ENCODE data around the gene TSPO. TPM values are rescaled to one million over a fixed set of nuclear protein-coding genes. Genes with fewer than 3 reads are reported as not detected.
A peak's percentile ranks its signal among the peaks of the same experiment; 100 is the strongest.

The TSPO gene
- total RNA-seq, 1 donor from 2014 or later = 128 TPM

DNA sequence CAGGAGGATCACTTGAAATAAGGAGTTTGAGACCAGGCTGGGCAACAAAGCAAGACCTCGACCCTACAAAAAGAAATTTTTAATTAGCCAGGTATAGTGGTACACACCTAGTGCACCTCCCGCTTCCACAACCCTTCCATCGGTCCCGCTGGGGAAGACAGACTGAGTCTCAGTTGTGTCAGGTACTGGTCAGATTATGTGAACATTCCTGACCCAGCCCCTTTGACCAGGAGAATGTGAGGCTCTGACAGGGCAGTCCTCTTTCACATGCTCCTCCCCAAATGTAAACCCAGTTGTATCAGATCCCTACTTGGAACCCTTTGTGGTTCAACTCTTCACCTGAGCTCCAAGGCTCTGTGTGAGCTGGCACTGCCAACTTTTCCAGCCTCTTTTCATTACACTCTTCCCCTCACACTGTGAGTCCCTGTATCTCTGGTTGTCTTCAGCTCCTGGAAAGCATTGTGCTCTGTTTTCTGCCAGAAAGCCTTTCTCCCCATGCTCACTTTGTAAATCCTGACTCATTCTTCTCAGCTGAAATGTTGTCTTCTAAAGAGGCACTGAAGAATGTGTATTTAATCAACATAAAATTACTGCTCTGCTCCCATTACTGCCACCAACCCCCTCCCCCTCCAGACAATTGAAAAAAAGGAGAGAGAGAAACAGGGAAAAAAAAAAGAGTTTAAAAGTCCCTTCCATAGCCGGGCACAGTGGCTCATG lies 37.6 kb downstream of the TSPO start:
- TF ChIP-seq, protein P1, sequence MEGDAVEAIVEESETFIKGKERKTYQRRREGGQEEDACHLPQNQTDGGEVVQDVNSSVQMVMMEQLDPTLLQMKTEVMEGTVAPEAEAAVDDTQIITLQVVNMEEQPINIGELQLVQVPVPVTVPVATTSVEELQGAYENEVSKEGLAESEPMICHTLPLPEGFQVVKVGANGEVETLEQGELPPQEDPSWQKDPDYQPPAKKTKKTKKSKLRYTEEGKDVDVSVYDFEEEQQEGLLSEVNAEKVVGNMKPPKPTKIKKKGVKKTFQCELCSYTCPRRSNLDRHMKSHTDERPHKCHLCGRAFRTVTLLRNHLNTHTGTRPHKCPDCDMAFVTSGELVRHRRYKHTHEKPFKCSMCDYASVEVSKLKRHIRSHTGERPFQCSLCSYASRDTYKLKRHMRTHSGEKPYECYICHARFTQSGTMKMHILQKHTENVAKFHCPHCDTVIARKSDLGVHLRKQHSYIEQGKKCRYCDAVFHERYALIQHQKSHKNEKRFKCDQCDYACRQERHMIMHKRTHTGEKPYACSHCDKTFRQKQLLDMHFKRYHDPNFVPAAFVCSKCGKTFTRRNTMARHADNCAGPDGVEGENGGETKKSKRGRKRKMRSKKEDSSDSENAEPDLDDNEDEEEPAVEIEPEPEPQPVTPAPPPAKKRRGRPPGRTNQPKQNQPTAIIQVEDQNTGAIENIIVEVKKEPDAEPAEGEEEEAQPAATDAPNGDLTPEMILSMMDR (IDR thresholded peaks at IDR 0.05; ENCODE audit: borderline replicate concordance) = no peak
- intact Hi-C loops (cut with micrococcal nuclease) = no loop called here
- Histone ChIP-seq H3K36me3 (no peaks in the 10 kb centered on the region), H3K27ac (replicated peaks) (no peak overlapping the region), H3K9me3 (replicated peaks) (no peaks in the 10 kb centered on the region), H3K4me1 (peaks cover 27% of the 10 kb centered on the region), H3K27me3 (ENCODE audit: low read depth) (no peaks in the 10 kb centered on the region), H3K4me3 (no peak overlapping the region)
- no peak for DNase-seq

DNA sequence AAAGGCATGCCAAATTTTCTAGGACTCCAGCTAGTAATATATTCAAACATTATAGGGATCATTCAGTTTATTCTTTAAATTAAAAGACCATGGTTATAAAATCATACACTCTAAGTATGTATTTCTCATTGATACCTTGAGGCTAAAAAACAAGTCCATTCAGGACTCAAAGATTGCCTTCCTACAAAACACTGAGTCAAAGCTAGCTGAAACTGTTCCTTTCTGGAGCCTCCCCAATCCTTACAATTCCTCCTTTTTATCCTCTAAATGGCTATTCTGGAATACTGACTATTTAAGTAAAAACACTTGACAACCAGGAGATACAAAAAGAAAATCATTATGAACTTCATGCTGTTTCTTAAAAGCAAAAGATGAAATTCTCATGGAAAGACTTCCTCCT lies 40.5 kb downstream of the TSPO start:
- DNase-seq = no peak
- Histone ChIP-seq H3K27me3 (ENCODE audit: low read depth) (no peaks in the 10 kb centered on the region), H3K4me3 (no peak overlapping the region), H3K4me1 (peaks cover 6% of the 10 kb centered on the region), H3K36me3 (no peaks in the 10 kb centered on the region), H3K27ac (replicated peaks) (no peak overlapping the region), H3K9me3 (replicated peaks) (no peaks in the 10 kb centered on the region)
- TF ChIP-seq, protein P1 (IDR thresholded peaks at IDR 0.05; ENCODE audit: borderline replicate concordance) = no peak
- intact Hi-C loops (cut with micrococcal nuclease) = no loop called here

DNA sequence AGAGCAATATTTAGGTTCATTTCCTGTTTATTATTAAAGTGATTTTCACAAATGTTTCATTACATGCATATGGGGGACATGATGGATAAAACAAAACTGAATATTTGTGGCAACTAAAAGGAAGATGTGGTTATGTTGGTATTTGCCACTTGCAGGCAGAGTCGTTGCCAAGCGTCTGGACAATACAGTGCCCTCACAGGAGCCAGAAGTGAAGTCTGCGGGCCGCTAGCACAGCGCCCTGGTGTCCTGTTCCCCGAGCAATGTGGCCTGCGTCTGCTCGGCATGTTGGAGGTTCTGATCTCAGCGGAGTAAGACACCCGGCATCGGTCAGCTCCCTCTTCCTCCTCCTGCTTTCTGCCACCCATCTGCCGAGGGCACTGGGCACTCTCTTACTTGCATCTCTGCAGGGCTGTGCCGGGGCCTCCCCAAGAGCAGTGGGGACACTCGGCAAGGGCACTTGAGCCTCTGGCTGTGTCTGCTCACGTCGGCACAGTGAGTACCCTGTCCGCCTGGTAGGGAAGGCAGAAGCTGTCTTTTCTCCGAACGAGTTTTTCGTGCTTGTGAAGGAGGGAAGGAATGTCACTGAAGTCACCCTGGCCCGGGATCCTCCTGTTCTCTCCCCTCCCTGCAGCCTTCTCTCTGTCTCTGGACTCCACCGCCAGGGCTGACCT lies 46.0 kb downstream of the TSPO start:
- H3K36me3 ChIP-seq = no peaks in the 10 kb centered on the region
- H3K27ac ChIP-seq (replicated peaks) = peak overlapping the region; percentile 12
- no peaks in the 10 kb centered on the region for H3K9me3 ChIP-seq (replicated peaks)
- DNase-seq = no peak
- H3K4me1 ChIP-seq = peaks cover 4% of the 10 kb centered on the region
- intact Hi-C loops (cut with micrococcal nuclease) = no loop called here
- TF ChIP-seq, protein P1 (IDR thresholded peaks at IDR 0.05; ENCODE audit: borderline replicate concordance) = no peak
- no peak overlapping the region for H3K4me3 ChIP-seq
- H3K27me3 ChIP-seq (ENCODE audit: low read depth) = peaks cover 19% of the 10 kb centered on the region

DNA sequence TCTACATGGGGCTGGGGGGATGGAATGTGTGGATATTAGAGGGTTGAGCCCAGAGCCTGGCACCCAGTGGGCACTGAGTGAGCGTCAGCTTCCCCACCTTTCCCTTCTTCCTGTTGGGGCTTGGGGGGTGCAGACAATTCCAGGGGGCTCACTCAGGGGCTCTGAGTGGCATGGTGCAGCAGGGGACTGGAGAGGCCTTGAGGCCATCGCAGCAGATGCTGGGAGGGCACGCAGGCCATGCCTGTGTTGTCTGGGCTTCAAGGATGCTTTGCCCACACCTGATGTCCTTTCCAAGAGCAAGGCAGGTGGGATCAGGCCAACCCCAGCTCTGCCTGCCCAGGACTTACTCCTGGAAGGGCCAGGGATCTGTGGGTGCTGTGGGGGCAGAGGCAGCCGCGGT lies 46.8 kb downstream of the TSPO start:
- no peak for DNase-seq
- Histone ChIP-seq H3K4me3 (no peak overlapping the region), H3K9me3 (replicated peaks) (no peaks in the 10 kb centered on the region), H3K27ac (replicated peaks) (no peak overlapping the region), H3K4me1 (peaks cover 4% of the 10 kb centered on the region), H3K36me3 (no peaks in the 10 kb centered on the region), H3K27me3 (ENCODE audit: low read depth) (peaks cover 19% of the 10 kb centered on the region)
- TF ChIP-seq, protein P1 (IDR thresholded peaks at IDR 0.05; ENCODE audit: borderline replicate concordance) = no peak
- intact Hi-C loops (cut with micrococcal nuclease) = no loop called here

DNA sequence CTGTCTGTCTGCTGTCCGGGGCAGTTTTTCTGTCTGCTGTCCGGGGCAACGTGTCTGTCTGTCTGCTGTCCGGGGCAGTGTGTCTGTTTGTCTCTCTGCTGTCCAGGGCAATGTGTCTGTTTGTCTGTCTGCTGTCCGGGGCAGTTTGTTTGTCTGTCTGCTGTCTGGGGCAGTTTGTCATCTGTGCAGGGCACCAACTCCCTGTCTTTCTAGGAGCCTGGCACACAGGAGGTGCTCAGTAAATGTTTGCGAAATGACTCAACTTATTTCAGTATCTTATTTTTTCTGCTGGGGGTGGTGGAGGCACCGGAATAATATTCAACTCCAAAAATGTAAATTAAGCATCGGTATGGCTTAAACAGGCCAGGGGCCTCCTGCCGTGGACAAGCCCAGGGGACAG lies 47.6 kb downstream of the TSPO start:
- TF ChIP-seq, protein P1 (IDR thresholded peaks at IDR 0.05; ENCODE audit: borderline replicate concordance) = no peak
- H3K36me3 ChIP-seq = no peaks in the 10 kb centered on the region
- no peak for DNase-seq
- no peak overlapping the region for H3K27ac ChIP-seq (replicated peaks)
- H3K4me3 ChIP-seq = no peak overlapping the region
- H3K9me3 ChIP-seq (replicated peaks) = no peaks in the 10 kb centered on the region
- intact Hi-C loops (cut with micrococcal nuclease) = no loop called here
- peaks cover 4% of the 10 kb centered on the region for H3K4me1 ChIP-seq
- H3K27me3 ChIP-seq (ENCODE audit: low read depth) = peaks cover 19% of the 10 kb centered on the region
